Iris pigment epithelial cell (primary cell): ENCODE data around the gene TMEM81.

ENCODE experiments used
- DNase-seq: peaks from one replicate; pipeline ENCODE4 v3.0.0-alpha.2; 2011; ENCODE audit warnings: low read depth

Gene TMEM81

GRCh38 chr1:205058853-205059252, 25.4 kb downstream of the TMEM81 start:
- DNase-seq, result no peak

DNA sequence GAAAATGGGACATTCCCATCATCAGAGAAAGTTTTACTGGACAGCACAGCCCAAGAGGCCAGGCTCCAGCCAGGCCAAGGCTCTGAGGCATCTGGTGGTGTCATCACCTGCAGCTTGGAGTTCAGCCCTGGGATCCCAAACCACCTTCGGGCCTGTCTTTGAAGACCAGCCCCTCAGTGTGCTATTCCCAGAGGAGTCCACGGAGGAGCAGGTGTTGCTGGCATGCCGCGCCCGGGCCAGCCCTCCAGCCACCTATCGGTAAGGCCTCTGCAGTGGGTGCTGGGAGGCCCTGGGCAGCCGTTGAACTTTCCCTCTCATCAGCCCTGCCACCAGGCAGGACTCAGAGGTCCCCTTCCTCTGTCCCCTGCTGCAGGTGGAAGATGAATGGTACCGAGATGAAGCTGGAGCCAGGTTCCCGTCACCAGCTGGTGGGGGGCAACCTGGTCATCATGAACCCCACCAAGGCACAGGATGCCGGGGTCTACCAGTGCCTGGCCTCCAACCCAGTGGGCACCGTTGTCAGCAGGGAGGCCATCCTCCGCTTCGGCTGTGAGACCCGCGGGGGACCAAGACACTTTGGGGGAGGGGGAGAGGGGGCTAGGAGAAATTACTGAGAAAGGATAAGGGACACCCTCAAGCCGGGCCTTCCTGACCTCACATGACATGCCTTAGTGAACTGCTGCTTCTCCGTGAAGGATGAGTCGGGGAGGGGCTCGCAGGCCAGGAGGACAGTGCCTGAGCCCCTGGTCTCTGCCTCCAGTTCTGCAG, 26.3 kb downstream of the TMEM81 start:
- no peak for DNase-seq

- no peak for DNase-seq
Observed at GRCh38 chr1:205056956-205057568, 27.2 kb downstream of the TMEM81 start.

- no peak for DNase-seq
Observed at GRCh38 chr1:205056188-205056611, 28.1 kb downstream of the TMEM81 start.

- no peak for DNase-seq
Observed at GRCh38 chr1:205054013-205054412, 30.2 kb downstream of the TMEM81 start.

- DNase-seq, result no peak
Observed at GRCh38 chr1:205053296-205053695, 31.0 kb downstream of the TMEM81 start.

DNA sequence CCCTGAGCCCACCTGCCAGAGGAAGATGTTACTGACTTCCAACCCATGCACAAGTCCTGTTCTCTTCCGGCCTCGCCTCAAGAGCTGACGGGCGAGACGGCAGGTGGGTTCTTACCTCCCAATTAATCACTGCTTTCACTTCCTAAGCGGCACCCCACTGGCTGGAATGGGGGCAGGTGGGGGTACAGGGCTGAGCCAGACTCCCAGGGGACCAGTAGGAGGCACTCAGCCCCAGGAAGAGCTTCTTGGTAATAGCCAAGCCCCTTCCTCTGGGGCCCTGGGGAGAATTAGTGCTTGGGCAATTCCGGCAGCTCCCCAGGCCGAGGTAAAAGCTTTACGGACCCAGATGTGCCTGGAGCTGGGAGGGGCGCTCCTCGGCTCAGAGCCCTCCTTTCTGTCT, 31.6 kb downstream of the TMEM81 start:
- DNase-seq, result no peak

- DNase-seq, result no peak
Observed at GRCh38 chr1:205049479-205049878, 34.8 kb downstream of the TMEM81 start.

- DNase-seq, result no peak
Observed at GRCh38 chr1:205048382-205048781, 35.9 kb downstream of the TMEM81 start.

DNA sequence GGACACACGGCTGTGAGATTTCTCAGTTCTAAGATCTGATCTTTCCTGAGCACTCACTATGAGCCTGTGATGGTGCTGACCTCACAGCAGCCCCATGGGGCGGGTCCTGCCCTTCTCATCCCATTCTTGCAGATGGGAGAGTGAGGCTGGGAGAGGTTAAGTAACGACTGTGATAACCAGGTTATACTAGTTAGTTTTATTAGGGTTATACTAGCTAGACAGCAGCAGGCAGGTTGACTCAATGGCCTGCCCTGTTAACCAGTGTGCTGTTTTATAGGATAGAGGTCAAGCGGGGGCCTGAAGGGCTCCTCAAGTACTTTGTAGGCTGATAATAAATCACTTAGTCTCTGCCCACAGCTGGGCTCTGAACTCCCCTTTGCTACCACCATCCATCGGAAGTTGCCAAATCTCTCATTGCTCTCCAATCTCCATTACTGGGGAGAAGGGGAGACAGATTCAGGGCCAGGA, 36.5 kb downstream of the TMEM81 start:
- no peak for DNase-seq

DNA sequence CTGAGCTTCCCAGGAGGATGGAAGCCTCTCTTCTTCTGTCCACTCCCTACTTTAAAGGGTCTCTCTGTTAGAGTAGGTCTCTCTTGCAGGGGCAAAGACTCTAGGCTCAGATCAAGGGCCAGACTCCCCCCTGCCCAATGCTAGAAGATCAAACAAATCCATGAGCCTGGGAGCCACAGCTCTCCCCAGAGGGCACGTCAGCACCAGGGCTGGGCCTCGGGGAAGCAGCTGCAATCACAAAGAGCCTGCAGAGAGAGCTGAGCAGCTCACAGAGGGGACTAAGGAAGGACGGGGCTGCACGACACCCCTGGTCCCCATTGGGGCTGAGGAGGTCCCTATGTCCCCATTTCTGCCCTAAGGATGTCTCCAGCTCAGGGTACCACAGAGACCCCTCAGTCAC, 37.4 kb downstream of the TMEM81 start:
- no peak for DNase-seq

GRCh38 chr1:205045146-205045545, 39.1 kb downstream of the TMEM81 start:
- no peak for DNase-seq

- no peak for DNase-seq
Observed at GRCh38 chr1:205044741-205045140, 39.5 kb downstream of the TMEM81 start.

DNA sequence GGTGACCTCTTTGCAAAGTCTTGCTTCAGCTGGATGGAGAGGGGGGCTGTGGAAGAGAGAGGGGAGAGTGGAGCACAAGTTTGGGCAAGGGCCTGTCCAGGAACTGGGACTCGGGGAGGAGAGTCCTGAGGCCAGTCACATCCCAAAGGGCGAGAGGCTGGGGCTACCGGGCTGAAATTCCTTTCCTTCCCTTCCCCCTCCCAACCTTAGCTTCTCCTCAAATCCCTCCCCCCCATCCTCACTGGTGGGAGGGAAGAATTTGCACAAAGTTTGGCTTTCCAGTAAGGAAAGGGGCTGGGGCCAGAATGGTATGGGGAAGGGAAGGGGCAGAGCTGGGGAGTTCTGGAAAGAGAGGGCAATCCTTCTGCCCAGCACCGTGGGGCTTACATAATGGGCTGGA, 40.4 kb downstream of the TMEM81 start:
- no peak for DNase-seq

DNA sequence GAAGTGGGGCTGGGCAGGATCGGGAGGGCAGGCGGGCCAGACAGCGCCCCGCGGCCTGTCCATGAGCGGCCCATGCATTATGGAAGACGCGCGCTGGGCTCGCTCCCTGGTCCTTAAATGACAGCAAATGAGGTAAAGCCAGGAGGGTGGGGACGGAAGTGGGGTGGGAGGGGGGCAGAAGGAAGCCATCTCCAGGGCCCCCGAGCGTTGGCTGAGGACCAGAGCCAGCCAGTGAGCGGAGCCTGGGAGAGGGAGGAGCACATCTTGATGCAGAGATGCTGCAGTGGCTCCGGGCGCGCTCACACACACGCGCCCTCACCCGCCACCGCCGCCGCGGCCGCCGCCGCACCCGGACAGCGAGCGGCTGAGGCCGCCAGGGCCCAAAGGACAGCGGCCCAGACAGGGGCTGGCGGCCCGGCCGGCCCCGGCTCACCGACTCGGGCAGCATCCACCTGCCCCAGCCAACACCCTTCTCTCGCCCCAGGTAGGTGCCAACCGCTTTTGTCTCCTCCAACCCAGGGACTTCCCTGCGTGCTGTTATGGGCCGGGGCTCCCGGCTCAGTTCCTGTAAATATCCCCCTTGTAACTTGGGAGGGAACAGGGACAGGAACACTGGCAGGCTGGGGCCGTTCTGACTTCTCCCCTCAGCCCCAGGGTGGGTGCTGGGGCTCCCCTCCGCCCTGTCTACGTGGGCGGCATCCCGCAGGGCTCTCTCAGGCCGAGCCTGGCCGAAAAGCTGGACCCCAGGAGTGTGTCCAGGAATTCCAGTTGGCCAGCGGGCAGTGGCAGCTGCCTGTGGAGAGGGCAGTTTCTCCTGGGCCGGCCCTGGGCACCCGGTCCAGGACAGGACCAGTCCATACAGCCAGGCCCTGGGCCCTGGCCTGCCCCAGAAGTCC, 41.1 kb downstream of the TMEM81 start, which contains the start of gene CNTN2:
CNTN2 (plus strand) TSS at position 302 of the 896 bp plus-strand sequence. CDS start 9,974 bp downstream, outside the sequence.
- DNase-seq, result peak; percentile 7

DNA sequence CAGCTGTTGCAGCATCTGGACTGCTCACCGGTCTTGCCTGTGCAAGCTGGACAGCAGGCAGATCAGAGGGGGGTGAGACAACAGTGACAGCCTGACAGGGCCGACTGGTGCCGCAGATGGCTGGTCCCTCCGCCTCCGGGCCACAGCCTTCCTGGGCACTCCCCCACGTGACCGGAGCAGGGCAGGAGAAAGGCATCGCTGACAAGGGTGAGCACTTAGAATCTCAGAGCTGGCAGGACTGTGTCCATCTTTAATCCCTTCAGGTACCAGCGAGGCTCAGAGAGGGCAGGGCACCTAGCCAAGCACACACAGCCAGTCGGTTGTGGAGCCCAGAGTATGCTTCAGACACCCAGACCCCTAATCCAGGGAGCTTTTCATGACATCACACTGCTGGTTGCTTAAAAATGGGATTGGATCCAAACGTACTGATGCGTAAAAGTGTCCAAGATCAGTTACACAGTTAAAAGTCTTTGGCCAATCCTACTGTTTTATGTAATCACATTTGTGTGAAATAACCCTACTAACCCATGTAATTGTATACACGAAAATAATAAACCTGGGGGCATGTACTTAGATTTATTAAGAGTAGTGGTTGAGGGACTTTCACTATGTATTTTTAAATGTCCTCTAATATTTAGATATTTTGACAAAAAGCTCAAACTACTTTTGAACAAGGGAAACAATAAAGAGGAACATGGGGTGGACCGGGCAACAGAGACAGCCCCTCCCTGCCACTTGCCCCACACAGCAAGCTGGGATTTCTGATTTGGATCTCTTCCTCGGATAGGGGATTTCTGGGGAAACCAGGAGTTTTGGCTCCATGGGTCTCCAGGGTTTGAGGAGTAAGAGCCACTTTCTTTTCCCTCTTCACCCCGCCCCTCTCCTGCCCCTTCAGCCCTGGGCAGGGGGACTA, 42.0 kb downstream of the TMEM81 start:
- no peak for DNase-seq

- DNase-seq, result no peak
Observed at GRCh38 chr1:205041001-205041715, 43.1 kb downstream of the TMEM81 start.

GRCh38 chr1:205038132-205038786, 46.0 kb downstream of the TMEM81 start:
- no peak for DNase-seq

- no peak for DNase-seq
Observed at GRCh38 chr1:205037539-205037938, 46.7 kb downstream of the TMEM81 start.
